GM12864 (cell line): ENCODE measurements around the gene CYP2A7.
"Not testable (repeated sequence)": the region's sequence is repeated elsewhere in the genome, so short reads cannot be mapped to it uniquely, and the experiment has no call there.

ENCODE experiments used
- DNase-seq: peaks from one replicate; pipeline ENCODE4 v3.0.0-alpha.2; 2011; ENCODE audit warnings: low read depth
- H3K4me3 ChIP-seq: 2 replicates; pipeline ENCODE4 v1.5.1; 2011; ENCODE audit warnings: mild to moderate bottlenecking, low read depth, low read length, control low read depth
- CTCF ChIP-seq: IDR thresholded peaks from 2 replicates; pipeline ENCODE4 v1.5.1; 2011; ENCODE audit warnings: low read depth, mild to moderate bottlenecking, moderate library complexity, low read length, control low read depth, inconsistent platforms; ENCODE audit errors: missing control alignments

The CYP2A7 gene

GRCh38 chr19:40867701-40868100 is 14.3 kb downstream of the CYP2A7 start:
- no peak overlapping the region for H3K4me3 ChIP-seq
- no peak for DNase-seq
- no peak for TF ChIP-seq CTCF

GRCh38 chr19:40864739-40865496 is 17.1 kb downstream of the CYP2A7 start:
- DNase-seq: not testable (repeated sequence)

GRCh38 chr19:40862785-40863184 is 19.2 kb downstream of the CYP2A7 start:
- TF ChIP-seq CTCF: no peak
- H3K4me3 ChIP-seq: no peak overlapping the region
- DNase-seq: no peak

More at GRCh38 chr19:40864739-40865496, 17.1 kb downstream of the CYP2A7 start:
- not testable (repeated sequence) for H3K4me3 ChIP-seq

- no peak for DNase-seq
- H3K4me3 ChIP-seq: no peak overlapping the region
- no peak for TF ChIP-seq CTCF
Measured at GRCh38 chr19:40862333-40862732, 19.7 kb downstream of the CYP2A7 start.

- H3K4me3 ChIP-seq: no peak overlapping the region
- DNase-seq: no peak
- no peak for TF ChIP-seq CTCF
Measured at GRCh38 chr19:40858109-40858508, 23.9 kb downstream of the CYP2A7 start.

- not testable (repeated sequence) for DNase-seq, H3K4me3 ChIP-seq
Measured at GRCh38 chr19:40852467-40853152, 29.4 kb downstream of the CYP2A7 start.

- not testable (repeated sequence) for DNase-seq, H3K4me3 ChIP-seq
Measured at GRCh38 chr19:40850277-40850676, 31.8 kb downstream of the CYP2A7 start, which contains the start of gene CYP2A6. TSS of gene CYP2A6 (minus strand) at chr19:40850447. CDS start at chr19:40850426, 21 bp downstream.

- DNase-seq: not testable (repeated sequence)
Measured at GRCh38 chr19:40846722-40847121, 35.3 kb downstream of the CYP2A7 start.

GRCh38 chr19:40843653-40844052 is 38.4 kb downstream of the CYP2A7 start:
- H3K4me3 ChIP-seq: peak overlapping the region; percentile 19; the same call in 1 of the 2 replicates
- DNase-seq: not testable (repeated sequence)

More at GRCh38 chr19:40846722-40847121, 35.3 kb downstream of the CYP2A7 start:
- not testable (repeated sequence) for H3K4me3 ChIP-seq

GRCh38 chr19:40842997-40843652 is 38.9 kb downstream of the CYP2A7 start:
- H3K4me3 ChIP-seq, DNase-seq: not testable (repeated sequence)

- not testable (repeated sequence) for H3K4me3 ChIP-seq, DNase-seq
Measured at GRCh38 chr19:40842012-40842411, 40.0 kb downstream of the CYP2A7 start.

GRCh38 chr19:40838477-40838876 is 43.6 kb downstream of the CYP2A7 start:
- H3K4me3 ChIP-seq: not testable (repeated sequence)

More at GRCh38 chr19:40838477-40838876, 43.6 kb downstream of the CYP2A7 start:
- DNase-seq: not testable (repeated sequence)
